NCI-H2196 treated with DMSO at 0.1 percent for 48 hours (cell line): ENCODE data around the gene CYTH1.

Source experiments
- DNase-seq: peaks from one replicate; lab custom pipeline; 2025; ENCODE audit not compliant: unreplicated experiment; lab: John Stamatoyannopoulos, UW

Gene CYTH1

DNA sequence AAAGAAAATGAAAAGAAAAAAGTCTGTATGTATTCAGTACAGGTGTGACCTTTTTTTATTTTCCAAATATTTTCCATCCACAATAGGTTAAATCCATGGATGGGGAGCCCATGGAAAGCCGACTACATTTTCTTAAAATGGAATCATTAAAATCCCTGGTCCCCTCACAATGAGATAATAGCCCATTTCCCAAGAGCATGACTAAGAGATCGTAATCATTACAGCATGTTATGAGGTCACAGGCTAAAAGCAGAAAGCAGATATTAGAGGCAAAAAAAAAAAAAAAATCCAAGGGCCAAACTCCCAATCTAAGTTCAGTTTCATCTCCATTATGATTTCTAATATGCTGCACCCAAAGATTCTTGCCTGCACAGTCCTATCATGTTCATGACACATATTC lies 44.7 kb downstream of the CYTH1 start:
- no peak for DNase-seq

DNA sequence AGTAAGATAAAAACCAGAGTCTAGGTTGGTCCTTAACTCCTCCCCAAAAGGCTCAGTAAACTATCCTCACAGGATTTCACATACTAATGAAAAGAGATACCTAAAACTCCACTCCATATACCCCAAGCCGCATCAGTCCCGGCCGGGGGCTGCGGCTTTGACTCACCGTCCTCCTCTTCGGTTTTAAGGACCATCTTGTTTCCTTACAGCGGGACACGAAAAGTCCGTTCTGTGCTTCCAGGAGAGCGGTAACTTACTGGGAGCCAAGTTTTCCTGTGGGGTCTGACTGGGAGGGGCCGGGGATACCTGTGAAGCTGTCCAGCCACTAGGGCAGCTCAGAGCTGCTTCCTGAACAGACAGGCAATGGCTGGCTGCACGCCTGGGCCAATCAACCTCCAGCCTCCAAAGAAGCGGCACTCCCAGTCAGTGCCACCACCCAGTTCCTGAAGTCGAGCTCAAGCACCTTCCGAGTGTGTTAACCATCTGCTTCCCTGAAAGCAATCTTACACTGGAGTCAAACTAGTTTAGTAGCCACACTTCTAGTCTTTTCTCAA lies 45.5 kb downstream of the CYTH1 start:
- peak; percentile 47 for DNase-seq

DNA sequence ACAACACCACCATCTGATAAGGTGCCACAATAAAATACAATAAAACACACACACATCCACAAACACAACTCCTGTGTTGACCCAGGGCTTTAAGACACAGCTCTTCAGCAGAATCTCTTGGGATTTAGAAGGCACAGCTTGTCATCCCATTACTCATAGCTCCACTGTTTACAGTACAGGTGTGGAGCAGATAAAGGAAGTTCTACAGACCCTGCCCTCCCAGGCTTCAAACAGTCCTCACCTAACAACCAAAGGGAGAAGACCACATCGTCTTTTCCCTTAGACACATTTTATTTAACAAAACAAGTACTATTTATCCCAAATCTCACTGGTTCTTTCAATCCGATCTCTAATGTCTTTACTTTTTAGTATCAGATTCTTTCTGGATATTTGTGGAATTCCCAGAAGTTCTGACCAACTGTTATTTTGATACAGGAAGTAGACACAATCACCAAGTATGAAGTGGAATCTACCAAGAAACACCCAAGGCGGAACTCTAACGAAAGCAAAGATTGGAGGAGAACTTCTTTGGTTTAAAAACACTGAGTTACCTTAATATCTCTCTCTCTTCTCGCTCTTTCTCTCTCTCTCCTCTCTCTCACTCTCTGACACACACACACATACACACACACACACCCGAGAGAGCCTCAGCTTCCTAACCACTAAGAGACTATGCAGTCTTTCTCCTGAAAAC lies 46.1 kb downstream of the CYTH1 start:
- no peak for DNase-seq

DNA sequence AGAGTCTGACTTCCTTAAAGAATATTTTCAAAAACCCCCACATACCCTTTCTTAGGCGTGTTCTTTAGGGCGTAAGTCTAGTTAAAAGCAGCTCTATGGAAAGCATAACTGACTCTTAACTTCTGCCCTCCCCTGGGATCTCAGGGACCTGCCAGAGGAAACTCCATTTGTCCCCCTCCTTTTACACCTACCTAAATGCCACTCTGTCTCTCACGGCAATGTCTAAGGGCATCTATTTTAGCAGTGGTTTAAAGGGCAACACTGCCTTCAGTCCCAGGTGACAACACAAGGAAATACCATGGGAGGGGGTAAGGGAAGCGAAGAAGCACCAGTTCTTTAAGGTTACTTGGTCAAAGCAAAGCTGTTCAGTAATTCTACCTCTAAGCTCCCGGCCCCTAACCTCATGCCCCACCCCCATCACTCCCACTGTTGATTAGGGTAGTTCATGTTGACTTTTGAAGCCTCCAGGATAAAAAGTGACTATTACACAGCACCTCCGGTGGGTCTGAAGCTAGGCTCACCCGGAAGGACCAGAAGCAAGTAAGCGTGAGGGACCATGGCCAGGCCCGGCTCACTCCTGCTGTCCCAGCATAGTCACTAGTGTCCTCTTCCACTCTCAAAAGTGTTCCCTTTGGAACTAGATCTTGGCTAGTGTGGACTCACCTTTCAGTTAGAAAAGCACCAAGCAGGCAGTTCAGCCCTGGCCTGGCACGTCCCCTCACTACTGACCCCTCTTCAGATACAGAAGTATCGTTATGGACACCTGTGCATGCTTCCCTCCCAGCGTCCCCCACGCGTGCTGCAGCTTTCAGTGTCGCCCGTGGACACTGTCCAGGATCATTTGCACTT lies 47.1 kb downstream of the CYTH1 start:
- DNase-seq = no peak

DNA sequence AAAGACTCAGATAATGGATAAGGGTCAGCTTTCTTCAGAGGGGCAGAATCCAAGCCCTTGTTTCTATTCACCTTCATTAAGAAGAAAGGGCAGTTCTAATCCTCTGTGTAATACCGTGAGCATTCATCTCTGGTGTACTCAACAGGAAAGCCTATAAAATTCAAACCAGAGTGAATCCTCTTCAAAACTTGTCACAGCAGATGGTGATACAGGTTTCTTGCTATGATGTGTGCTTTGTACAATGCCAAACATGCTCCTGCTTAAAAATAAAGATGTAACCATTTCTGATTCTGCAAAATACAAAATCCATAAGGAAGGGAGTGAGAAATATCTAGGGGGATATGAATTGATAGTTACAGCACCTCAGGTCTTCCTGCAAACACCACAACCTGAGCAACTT lies 49.7 kb downstream of the CYTH1 start:
- DNase-seq = no peak

DNA sequence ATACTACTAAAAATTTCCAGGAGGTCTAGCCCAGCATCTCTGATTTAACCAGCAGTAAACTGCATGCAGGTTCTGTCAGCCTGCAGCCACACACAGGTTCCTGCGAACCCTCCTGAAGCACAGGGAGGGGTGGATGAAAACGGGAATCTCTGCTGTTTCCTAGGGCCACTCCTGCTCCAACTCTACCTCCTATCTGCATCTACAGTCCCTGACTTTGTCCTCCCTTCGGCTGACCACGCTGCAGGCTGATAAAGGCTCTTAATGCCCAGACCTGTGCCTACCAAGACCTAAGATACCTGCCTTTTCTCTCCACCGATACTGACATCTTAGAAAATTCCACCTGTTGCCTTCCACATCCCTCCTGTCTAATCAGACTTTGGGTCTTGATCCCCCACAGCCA lies 50.2 kb downstream of the CYTH1 start:
- no peak for DNase-seq

DNA sequence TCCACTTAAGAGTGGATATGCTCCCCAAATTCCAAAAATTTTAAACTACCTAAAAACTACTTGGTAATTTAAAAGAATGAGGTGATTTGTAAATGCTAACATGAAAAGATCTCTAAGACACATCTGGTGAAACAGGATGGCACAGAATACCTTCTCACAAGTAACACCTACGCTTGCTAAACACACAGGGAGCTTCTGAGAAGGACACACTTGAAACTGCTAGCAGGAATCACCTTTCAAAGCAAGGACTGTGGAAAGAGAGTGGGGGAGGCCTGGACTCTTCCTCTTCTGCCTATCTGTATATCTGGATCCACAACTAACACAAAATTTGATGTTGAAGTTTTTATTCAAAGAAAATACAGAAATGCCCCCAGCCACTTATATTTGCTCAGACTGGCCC lies 52.4 kb downstream of the CYTH1 start:
- no peak for DNase-seq

DNA sequence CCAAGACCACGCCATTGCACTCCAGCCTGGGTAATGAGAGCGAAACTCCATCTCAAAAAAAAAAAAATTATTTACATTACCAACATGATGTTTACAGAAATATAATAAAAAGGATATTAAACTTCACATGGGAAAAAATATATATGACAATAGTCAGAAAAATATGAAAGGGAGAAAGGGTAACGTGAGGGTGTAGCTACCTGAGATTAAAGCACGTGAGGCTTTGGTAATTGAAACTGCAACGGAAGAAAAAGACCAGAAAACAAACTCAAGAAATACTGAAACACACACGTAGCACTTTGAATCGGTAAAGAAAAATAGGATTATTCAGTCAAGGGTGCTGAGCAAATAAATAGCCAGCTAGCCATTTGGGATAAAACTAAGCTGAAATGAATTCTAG lies 53.6 kb downstream of the CYTH1 start:
- DNase-seq = no peak

DNA sequence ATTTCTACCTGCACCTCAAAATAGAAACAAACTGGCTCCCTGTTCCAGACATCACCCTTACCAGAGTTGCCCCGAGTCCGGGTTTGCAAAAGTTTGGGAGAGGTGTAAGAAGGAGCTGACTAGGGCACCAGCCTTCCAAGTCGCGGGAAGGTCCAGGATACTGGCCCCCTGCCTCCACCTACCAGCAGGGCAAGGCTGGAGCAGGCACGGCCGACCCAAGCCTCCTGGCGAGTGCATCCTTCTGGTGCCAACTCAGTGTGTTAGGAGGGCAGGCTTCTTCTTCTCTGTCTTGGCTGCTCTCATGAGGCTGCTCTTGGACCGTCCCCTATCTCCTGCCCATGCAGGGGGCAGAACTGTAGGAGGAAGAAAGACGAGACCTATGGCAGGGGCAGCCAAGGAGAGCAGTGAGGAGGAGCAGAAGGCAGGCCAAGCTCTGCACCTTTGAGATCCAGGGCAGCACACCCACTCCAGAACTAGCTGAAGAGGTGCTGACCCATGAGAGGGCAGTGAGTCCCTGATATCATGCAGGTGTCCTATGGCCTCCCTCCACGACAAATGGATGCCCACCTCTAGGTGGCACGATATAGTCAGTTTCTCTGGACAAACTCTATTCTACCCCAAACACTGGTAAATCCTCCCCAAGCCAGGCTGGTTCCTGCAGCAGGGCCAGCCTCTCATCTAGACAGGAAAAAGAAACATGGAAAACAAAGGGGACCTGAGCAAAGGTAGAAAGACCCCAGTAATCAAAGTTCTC lies 54.4 kb downstream of the CYTH1 start:
- no peak for DNase-seq

DNA sequence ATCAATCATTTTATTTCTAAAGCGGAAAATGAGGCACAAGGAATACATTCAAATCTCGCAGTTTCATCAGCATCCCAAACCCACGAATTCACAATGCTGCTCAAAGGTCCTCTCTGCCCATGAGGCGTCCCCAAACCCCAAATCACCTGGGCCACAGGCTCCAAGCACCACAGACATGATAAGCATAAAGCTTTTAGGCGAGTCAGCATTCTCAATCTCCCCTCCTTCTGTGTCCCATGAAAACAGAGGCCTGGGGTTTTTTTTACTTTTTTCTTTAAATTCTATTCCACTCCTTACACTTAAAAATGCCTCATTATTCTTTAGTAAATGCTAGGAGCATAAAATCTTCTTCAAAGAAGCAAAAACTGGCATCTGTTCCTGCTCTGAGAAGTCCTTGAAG lies 55.0 kb downstream of the CYTH1 start:
- no peak for DNase-seq

DNA sequence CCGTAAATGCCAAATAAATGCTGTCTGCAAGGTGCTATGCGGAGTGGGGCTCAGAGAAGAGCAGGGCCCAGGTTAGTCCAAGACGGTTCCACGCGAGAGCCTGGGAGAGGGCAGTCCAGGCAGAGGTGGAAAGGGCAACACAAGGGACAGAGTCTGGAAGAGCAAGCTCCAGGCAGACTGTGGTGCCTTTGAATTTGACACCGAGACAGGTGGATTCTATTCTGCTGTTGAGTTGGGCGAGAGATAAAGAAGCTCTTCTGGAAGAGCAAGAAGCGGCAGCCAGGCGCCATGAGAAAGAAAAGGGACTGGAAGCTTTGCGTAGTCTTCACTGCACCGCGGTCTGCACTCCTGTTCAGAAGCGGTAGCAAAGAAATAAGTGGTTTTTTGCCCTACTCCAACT lies 55.6 kb downstream of the CYTH1 start:
- DNase-seq = no peak

DNA sequence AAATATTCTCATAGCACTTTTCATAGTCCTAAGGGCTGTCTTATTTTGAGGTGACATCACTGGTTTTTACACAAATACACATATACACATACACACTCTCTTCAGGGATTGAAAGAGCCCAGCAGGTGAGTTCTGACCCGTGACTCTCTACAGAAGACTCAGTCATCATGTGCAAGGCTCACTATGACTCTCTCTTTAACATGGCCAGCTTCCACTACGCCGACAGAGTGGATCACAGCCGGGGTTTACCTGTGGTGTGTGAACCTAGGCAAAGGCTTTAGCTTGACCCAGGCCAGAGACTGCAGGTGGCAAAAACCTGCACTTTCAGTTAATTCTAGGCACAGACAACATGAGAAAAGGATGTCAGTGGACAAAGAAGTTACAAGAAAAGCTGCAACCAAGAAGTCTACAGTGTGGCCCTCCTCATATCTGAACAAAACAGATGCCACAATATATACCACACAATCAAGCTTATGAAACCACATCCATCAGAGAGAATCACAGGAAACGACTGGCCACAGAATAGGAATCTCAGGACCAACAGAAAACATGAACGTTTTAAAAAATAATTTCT lies 56.5 kb downstream of the CYTH1 start:
- DNase-seq = no peak

DNA sequence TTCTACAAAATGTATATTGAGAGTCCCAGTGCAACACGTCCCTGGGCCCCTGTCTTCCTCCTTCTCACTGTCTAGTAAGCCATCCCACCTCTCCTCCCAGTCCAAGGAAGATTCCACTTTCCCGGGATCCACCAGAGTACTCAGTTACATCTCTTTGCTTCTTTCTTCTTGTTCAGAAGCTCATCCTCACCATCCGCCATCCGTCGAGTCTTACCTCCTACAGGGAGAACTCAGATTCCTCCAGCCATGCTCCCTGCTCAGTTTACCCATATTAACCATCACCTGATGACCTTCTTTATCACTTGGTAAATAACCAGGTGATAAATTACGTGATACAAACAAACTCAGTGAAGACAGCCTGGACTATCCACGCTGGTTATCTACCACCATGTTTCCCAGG lies 57.1 kb downstream of the CYTH1 start:
- no peak for DNase-seq

DNA sequence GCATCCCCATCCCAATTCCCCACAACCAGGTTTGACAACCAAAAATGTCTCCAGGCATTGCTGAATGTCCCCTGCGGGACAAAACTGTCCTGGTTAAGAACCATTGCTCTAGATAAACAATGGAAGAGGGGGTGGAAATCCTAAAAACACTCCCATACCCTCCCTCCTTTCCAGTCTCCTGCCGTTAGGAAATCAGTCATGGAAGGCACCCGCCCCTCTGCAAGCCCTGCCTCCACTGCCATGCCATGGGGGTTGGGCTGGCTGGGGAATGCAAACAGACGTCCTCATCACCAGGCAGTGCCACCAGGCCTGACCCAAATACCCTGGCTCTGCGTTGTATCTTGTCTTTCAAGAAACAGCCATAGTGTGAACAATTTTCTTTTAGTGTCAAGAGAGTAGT lies 57.5 kb downstream of the CYTH1 start:
- no peak for DNase-seq

DNA sequence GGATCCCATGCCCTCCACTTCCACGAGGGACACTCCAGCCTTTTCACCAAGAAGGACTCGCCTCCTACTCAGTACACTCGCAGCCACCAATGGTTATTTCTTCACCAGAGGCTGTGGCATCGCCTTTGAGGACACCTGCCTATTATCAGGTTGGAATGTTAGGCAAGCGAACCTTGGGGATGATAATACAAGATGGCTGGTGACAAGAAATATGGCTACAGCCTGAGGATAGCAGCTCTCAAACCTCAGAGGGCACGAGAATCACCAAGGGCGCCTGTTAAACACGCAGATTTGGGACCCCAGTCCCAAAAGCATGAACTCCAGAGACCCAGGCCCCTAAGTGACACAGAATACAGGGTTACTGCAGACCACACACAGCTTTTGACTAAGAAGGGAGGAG lies 58.1 kb downstream of the CYTH1 start:
- no peak for DNase-seq

DNA sequence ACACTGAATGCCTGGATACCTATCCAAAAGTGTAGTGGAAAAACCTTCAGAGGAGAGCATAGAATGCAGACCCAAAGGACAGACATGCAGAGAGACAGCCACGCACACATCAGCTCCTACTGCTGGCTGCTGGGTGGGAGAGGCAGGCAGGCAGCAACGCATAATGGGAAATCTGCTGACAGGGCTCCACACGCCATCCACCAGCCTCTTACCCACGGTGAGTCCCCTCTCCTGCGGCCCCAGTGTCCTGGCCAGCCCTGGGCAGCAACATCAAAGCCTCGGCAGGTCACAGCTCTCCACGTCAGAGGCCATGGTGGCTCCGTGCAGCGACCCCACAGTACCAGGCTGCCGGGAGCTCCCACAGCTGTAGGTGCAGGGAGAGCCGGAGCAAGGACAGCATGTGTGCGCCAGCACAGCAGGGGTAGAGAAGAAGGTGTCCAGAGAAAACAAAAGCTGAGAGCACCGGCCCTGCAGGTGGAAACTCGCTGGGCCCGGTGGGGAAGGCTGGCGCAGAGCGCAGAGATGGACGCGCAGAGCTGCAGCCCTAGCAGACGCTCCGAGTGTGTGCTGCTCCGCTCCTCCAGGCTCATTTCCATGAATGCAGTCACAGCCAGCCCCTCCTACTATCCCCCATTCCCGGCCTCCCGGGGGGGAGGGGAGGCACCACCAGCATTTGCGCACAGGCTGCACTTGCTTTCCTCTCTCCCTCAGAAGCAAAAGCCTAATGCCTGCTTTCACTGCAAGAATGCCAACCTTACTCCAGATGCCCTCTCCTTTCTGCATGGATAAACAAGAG lies 58.9 kb downstream of the CYTH1 start:
- DNase-seq = no peak

DNA sequence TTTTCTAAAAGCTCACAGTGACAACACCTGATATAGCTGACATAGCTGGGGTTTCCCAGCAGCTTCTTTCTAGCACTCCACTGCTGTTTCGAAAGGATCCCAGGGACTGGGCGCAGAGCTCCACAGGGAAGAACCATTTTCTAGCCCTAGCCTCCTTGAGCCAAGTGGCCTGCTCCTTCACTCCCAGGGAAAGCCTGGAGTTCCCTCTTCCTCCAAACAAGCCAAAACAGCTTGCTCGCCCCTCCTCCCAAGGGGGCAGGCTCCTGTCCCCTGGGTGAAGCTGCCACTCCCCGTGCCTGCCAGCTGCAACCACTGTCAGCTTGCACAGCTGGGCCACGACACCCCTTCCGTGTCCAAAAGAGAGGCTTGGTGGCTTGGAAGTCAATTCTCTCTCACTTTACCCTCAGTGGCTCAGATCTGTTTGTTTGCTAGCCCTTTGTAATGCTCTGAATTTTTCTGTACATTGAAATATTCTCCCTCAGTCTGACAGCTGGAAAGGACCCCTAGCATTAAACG lies 59.8 kb downstream of the CYTH1 start:
- DNase-seq = no peak

DNA sequence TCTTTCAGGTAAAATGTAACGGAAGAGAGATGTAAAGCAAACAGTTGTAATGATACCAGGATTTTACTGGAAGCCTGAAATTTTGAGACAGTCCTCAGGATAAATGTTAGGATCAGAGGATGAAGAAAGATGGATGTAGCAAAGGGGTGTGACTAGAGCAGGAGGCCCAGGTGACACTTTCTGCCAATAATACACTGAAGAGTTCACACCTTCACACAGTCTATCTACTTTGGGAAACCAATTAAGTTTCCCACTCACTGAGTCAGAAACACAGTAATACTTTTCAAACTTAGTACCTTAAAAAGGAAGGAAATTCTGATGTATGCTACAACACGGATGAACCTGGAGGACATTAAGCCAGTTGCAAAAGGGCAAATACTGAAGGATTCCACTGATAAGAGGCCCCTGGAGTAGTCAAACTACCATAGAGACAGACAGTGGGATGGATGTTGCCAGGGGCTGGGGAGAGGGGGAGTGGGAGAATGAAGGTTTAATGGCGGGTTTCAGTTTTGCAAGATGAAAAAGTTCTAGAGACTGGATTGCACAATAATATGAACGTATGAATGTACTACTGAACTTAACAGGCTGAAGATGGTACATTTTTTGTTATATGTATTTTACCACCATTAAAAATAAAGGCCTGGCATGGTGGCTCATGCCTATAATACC lies 62.3 kb downstream of the CYTH1 start:
- DNase-seq = no peak

DNA sequence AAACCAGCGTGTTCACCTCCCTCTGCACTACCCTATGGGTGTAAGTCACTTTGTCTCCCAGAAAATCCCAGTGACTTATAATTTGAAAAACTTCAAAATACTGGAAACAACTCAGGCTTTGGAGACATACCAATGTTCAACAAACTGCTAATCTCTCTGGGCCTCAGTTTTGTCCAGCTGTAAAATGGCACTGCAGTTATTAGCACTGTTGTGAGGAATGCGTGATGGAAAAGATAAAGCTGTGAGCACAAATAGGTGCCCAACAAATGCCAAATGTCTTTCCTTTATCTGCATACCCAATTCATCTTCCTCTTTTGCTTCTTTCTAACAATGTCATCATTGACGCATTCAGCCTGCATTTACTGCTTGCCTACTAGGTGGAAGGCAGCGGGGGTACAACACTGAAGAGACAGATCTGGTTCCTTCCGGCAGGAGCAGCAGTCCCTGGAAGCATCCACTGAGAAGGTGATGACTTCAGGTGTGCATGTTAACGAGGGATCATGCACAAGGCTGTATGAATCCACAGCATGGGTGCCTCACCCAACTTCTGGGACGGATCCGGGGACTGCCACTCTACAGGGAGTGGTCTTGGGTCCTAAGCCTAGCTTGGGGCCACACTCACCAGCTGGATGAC lies 63.4 kb downstream of the CYTH1 start:
- no peak for DNase-seq
